Mesenchymal stem cell (in vitro differentiated cells and primary cell): Measurements from ENCODE around the gene KLHL2.

Experiments used
- DNase-seq: peaks from one replicate; pipeline ENCODE4 v3.0.0-alpha.2; 2013
- H2AFZ ChIP-seq: one replicate; pipeline ENCODE4 v1.6.1; 2013; ENCODE audit warnings: low read depth, mild to moderate bottlenecking, control low read depth, inconsistent platforms, low read length, moderate library complexity
- H2AK5ac ChIP-seq: 2 replicates; pipeline ENCODE4 v1.6.1; 2013; ENCODE audit warnings: low read length, moderate library complexity, mild to moderate bottlenecking, inconsistent platforms; ENCODE audit not compliant: severe bottlenecking
- H2BK120ac ChIP-seq: one replicate; pipeline ENCODE4 v1.6.1; 2013; ENCODE audit warnings: low read depth, mild to moderate bottlenecking, inconsistent platforms, low read length, moderate library complexity
- H2BK12ac ChIP-seq, 2 experiments: one replicate each; pipeline ENCODE4 v1.6.1; 2013; ENCODE audit warnings: inconsistent platforms in 2 of 2, low read length in 2 of 2, mild to moderate bottlenecking in 2 of 2, moderate library complexity in 2 of 2, control low read depth in 1 of 2
- H2BK15ac ChIP-seq: one replicate; pipeline ENCODE4 v1.6.1; 2013; ENCODE audit warnings: mild to moderate bottlenecking, low read depth, inconsistent platforms; ENCODE audit not compliant: poor library complexity, severe bottlenecking
- H2BK5ac ChIP-seq: 2 replicates; pipeline ENCODE4 v1.6.1; 2013; ENCODE audit warnings: low read depth, mild to moderate bottlenecking, low read length, control low read depth, inconsistent platforms; ENCODE audit not compliant: poor library complexity, severe bottlenecking
- H3K14ac ChIP-seq, 2 experiments: one replicate each; pipeline ENCODE4 v1.6.1; 2013; ENCODE audit warnings: inconsistent platforms in 2 of 2, low read length in 2 of 2, control low read depth in 1 of 2, mild to moderate bottlenecking in 1 of 2, moderate library complexity in 1 of 2
- H3K18ac ChIP-seq, 2 experiments: one replicate each; pipeline ENCODE4 v1.6.1; 2013; ENCODE audit warnings: inconsistent platforms in 2 of 2, low read length in 2 of 2, control low read depth in 1 of 2, low read depth in 1 of 2, mild to moderate bottlenecking in 1 of 2
- H3K23ac ChIP-seq, 2 experiments: one replicate each; pipeline ENCODE4 v1.6.1; 2013; ENCODE audit warnings: inconsistent platforms in 2 of 2, low read length in 2 of 2, mild to moderate bottlenecking in 2 of 2, moderate library complexity in 2 of 2, control low read depth in 1 of 2
- H3K27ac ChIP-seq: 2 replicates; pipeline ENCODE4 v1.5.1; 2013; ENCODE audit warnings: mild to moderate bottlenecking, moderate library complexity, low read length, control low read depth, inconsistent platforms; ENCODE audit not compliant: poor library complexity, severe bottlenecking
- H3K27me3 ChIP-seq, 2 experiments: 2 replicates each; pipeline versions ENCODE4 v1.6.1 to v1.7.0; 2013; ENCODE audit warnings: low read length in 2 of 2, mild to moderate bottlenecking in 2 of 2, moderate library complexity in 2 of 2, control low read depth in 1 of 2, inconsistent platforms in 1 of 2; ENCODE audit not compliant: control insufficient read depth in 1 of 2, insufficient read depth in 1 of 2
- H3K36me3 ChIP-seq, 2 experiments: 2 replicates each; pipeline versions ENCODE4 v1.6.1 to v1.7.0; 2013; ENCODE audit warnings: low read length in 2 of 2, control low read depth in 1 of 2, inconsistent platforms in 1 of 2, low read depth in 1 of 2, mild to moderate bottlenecking in 1 of 2; ENCODE audit not compliant: insufficient read depth in 2 of 2, control insufficient read depth in 1 of 2
- H3K4ac ChIP-seq, 2 experiments: one replicate each; pipeline ENCODE4 v1.6.1; 2013; ENCODE audit warnings: inconsistent platforms in 2 of 2, low read length in 2 of 2, mild to moderate bottlenecking in 2 of 2, moderate library complexity in 2 of 2, control low read depth in 1 of 2, low read depth in 1 of 2
- H3K4me1 ChIP-seq: 2 replicates; pipeline ENCODE4 v1.6.1; 2013; ENCODE audit warnings: low read depth, low read length, control low read depth; ENCODE audit not compliant: control insufficient read depth, insufficient read depth
- H3K4me2 ChIP-seq: 2 replicates; pipeline ENCODE4 v1.6.1; 2013; ENCODE audit warnings: low read length, mild to moderate bottlenecking, inconsistent platforms; ENCODE audit not compliant: poor library complexity, severe bottlenecking
- H3K4me3 ChIP-seq, 2 experiments: 2 replicates each; pipeline versions ENCODE4 v1.5.1 to v1.7.0; 2013; ENCODE audit warnings: low read length in 2 of 2, mild to moderate bottlenecking in 2 of 2, control low read depth in 1 of 2, low read depth in 1 of 2; ENCODE audit not compliant: insufficient read depth in 1 of 2
- H3K79me1 ChIP-seq: replicated peaks from 2 replicates; pipeline ENCODE4 v1.6.1; 2013; ENCODE audit warnings: mild to moderate bottlenecking, control low read depth, low read length, inconsistent platforms; ENCODE audit not compliant: poor library complexity, severe bottlenecking
- H3K9ac ChIP-seq: 2 replicates; pipeline ENCODE4 v1.7.0; 2013; ENCODE audit warnings: mild to moderate bottlenecking, low read length, moderate library complexity
- H3K9me3 ChIP-seq: 2 replicates; pipeline ENCODE4 v1.7.0; 2013; ENCODE audit warnings: mild to moderate bottlenecking, low read length; ENCODE audit not compliant: control insufficient read depth
- H4K8ac ChIP-seq: one replicate; pipeline ENCODE4 v1.6.1; 2013; ENCODE audit warnings: inconsistent platforms, mild to moderate bottlenecking, low read length, moderate library complexity
- H4K91ac ChIP-seq: one replicate; pipeline ENCODE4 v1.6.1; 2013; ENCODE audit warnings: mild to moderate bottlenecking, low read length, inconsistent platforms
- WGBS: methylation state at CpG from one replicate; pipeline ENCODE4 v1.1.7; 2013; ENCODE audit warnings: mixed read lengths; 5-methylcytosine and 5-hydroxymethylcytosine counted together

The KLHL2 gene

DNA sequence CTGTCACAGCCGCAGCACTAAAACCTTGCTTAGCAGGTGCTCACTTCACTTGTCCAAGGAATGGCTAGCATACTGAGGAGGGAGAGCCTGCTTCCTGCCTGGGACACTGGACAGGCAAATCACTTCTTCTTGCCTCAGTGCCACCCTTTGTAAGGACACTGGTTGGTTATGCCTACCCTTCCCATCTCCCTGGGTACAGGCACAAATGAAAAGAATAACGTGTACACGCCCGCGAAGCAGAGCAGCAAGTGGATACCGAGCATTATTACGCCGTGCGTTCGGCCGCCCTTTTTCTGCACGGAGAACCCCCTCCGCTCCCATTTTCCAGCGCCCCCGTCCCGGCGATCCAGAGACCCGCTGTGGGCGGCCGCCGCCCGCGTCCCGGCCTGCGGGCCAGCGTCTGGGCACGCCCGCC, 338 bp upstream of the KLHL2 start:
- Histone ChIP-seq H2AK5ac (no peak overlapping the region), H3K18ac (peak overlapping the region; percentile 21 to 44), H2BK120ac (peak overlapping the region; percentile 61), H3K36me3 (no peaks in the 10 kb centered on the region), H2BK12ac (no peak overlapping the region), H3K4me3 (peak overlapping the region; percentile 90 to 95), H4K91ac (peak overlapping the region; percentile 7), H3K27ac (no peak overlapping the region), H3K4ac (peak overlapping the region in 1 of 2 experiments; percentile 21), H3K79me1 (peaks cover 8% of the 10 kb centered on the region), H3K23ac (no peak overlapping the region), H3K9ac (peak overlapping the region; percentile 73), H3K4me2 (peak overlapping the region; percentile 80), H3K9me3 (no peaks in the 10 kb centered on the region), H3K14ac (no peak overlapping the region), H2AFZ (peak overlapping the region; percentile 85), H3K27me3 (no peaks in the 10 kb centered on the region), H2BK15ac (peak overlapping the region; percentile 97), H2BK5ac (no peak overlapping the region), H3K4me1 (peaks cover 8% of the 10 kb centered on the region), H4K8ac (peak overlapping the region; percentile 19)
- WGBS = 2% methylated on average over 14 of the region's 28 CpGs
- DNase-seq = no peak

DNA sequence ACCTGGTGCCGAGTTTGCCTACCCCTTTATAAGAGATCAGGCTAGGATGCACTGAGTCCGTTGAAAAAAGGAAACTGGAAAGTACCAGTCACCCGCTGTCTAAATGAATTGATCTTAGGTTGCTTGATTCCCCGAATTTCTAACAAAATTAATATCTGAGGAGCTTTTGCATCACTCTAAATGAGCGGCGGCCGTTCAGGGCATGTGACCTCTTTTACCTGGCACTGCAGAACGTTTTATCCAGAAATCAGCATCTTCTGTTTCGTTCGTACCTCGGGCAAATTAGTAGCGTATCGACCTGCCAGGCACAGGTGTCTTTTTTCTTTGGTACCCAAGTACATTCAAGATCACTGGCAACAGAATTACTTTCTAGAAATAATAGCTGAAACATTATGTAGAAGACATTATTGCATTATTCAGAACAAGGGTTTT, 876 bp downstream of the KLHL2 start:
- H3K27me3 ChIP-seq = no peaks in the 10 kb centered on the region
- no peak overlapping the region for H3K27ac ChIP-seq
- no peak overlapping the region for H3K14ac ChIP-seq
- H3K36me3 ChIP-seq = no peaks in the 10 kb centered on the region
- H3K4me3 ChIP-seq = peak overlapping the region; percentile 90 to 95
- peaks cover 8% of the 10 kb centered on the region for H3K4me1 ChIP-seq
- peak overlapping the region; percentile 83 for H3K9ac ChIP-seq
- H3K23ac ChIP-seq = peak overlapping the region in 1 of 2 experiments; percentile 87
- peak overlapping the region; percentile 89 for H2AFZ ChIP-seq
- H3K4ac ChIP-seq = no peak overlapping the region
- peaks cover 8% of the 10 kb centered on the region for H3K79me1 ChIP-seq
- peak overlapping the region; percentile 94 for H3K4me2 ChIP-seq
- H2BK15ac ChIP-seq = no peak overlapping the region
- H2BK5ac ChIP-seq = no peak overlapping the region
- H4K8ac ChIP-seq = no peak overlapping the region
- WGBS = 40% methylated on average over 13 of the region's 13 CpGs
- H2AK5ac ChIP-seq = no peak overlapping the region
- peak overlapping the region in 1 of 2 experiments; percentile 67 for H3K18ac ChIP-seq
- H2BK12ac ChIP-seq = no peak overlapping the region
- H2BK120ac ChIP-seq = no peak overlapping the region
- H4K91ac ChIP-seq = no peak overlapping the region
- no peaks in the 10 kb centered on the region for H3K9me3 ChIP-seq
- peak; percentile 23 for DNase-seq

DNA sequence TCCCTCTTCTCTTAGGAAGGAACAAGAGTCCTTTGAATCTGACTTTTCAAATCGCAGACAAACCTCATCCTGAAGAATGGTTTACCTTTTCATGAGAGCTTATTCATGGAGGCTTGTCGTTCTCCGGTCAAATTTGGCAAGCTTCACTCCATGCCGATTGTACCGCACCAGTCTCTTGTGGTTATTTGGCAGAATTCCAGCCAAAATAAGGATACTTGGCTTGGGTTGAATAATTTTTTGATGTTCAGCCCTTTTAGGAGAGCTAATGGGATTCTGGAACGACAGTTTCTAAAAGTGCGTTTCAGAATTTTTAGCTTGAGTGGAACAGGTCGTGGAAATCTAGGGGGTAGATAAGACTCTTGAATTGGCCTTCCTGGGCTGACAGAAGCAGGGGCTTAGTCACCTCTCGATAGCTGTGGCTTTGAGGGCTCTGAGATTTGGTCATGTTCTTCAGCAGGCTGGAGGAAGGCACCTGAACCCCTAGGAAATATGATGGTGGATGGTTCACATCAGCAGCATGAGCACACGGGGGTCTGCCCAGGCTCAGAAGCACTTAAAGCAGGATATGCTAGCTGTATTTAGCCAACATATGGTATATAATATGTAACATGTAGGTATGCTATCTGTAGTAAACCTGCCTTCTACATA, 1.5 kb downstream of the KLHL2 start:
- WGBS = 89% methylated on average over 9 of the region's 10 CpGs
- Histone ChIP-seq H3K14ac (no peak overlapping the region), H3K4me2 (no peak overlapping the region)

DNA sequence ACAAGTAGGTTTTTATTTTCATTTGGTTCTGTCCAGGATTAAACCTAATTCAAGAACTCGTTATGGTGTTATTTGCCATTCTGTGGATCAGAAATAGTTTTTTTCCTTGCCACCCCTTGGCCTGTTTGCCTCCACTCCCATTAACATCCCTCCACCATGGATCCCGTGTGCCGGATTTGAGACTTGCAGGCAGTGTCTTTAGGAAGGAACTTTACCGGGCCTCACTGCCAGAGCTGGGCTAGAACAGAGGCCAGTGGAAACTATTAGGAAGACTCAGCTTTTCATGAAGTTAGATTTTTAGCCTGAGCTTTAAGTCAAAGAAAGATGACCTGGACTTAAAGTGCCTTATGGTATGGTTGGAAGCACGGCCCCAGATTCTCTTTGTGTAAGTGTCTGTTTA, 2.4 kb downstream of the KLHL2 start:
- Histone ChIP-seq H2AK5ac (peak overlapping the region; percentile 66), H3K27me3 (no peaks in the 10 kb centered on the region), H3K9me3 (no peaks in the 10 kb centered on the region), H3K14ac (no peak overlapping the region), H2BK5ac (no peak overlapping the region), H3K27ac (peak overlapping the region; percentile 9), H2BK15ac (no peak overlapping the region), H2BK12ac (no peak overlapping the region), H3K4me3 (no peak overlapping the region), H3K79me1 (peaks cover 8% of the 10 kb centered on the region), H3K9ac (no peak overlapping the region), H2BK120ac (no peak overlapping the region), H3K18ac (no peak overlapping the region), H4K91ac (no peak overlapping the region), H3K4ac (no peak overlapping the region), H3K4me1 (peaks cover 8% of the 10 kb centered on the region), H4K8ac (no peak overlapping the region), H3K4me2 (no peak overlapping the region), H3K23ac (no peak overlapping the region), H2AFZ (no peak overlapping the region), H3K36me3 (no peaks in the 10 kb centered on the region)
- 94% methylated on average over 3 of the region's 5 CpGs for WGBS
- DNase-seq = no peak

More for the DNA sequence above, 1.5 kb downstream of the KLHL2 start:
- Histone ChIP-seq H2BK15ac (no peak overlapping the region), H2AK5ac (no peak overlapping the region), H3K18ac (no peak overlapping the region), H3K9me3 (no peaks in the 10 kb centered on the region), H3K23ac (peak overlapping the region in 1 of 2 experiments; percentile 23), H3K36me3 (no peaks in the 10 kb centered on the region), H3K4me3 (peak overlapping the region in 1 of 2 experiments; percentile 95), H3K27ac (no peak overlapping the region), H3K79me1 (peaks cover 8% of the 10 kb centered on the region), H2BK120ac (no peak overlapping the region), H3K27me3 (no peaks in the 10 kb centered on the region), H3K9ac (peak overlapping the region; percentile 83), H4K91ac (no peak overlapping the region), H4K8ac (peak overlapping the region; percentile 5), H3K4me1 (peaks cover 8% of the 10 kb centered on the region), H2BK5ac (no peak overlapping the region), H2BK12ac (no peak overlapping the region), H2AFZ (no peak overlapping the region), H3K4ac (no peak overlapping the region)
- DNase-seq = no peak
